Measurements from ENCODE around the gene AKAP8.
A peak's percentile ranks its signal among the peaks of the same experiment; 100 is the strongest.
"Not testable (repeated sequence)": the region's sequence is repeated elsewhere in the genome, so short reads cannot be mapped to it uniquely, and the experiment has no call there.

AKAP8 gene

DNA sequence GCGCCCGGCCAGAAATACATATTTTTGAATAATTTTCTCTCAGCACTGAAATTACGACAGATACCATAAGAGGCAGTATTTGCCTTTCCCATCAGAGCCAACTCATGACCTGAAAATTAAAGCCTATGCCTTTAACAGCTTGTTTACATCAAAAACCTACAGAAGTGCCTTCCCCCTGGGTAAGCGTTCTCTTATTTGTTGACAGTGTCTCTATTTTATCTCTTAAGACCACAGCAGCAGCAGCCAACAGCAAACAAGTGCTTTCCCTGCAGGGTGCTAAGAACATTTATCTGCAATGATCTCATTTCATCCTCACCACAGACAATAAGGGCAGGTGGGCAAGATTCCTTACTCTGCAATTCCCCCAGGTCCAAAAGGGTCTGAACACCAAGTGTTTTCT is 33.2 kb upstream of the AKAP8 start:
- Mint-ChIP-seq H3K4me3 (peak overlapping the region in 2 of 3 experiments; percentile 28 to 30), H3K36me3 (ENCODE audit: low read depth) (peaks cover 33% of the 10 kb centered on the region), H3K4me1 (peaks cover 39% of the 10 kb centered on the region), H3K9me3 (no peaks in the 10 kb centered on the region), H3K27ac (peak overlapping the region; percentile 54 to 77 (median 76)), H3K27me3 (ENCODE audit: low read depth) (no peaks in the 10 kb centered on the region)
- TF ChIP-seq, protein P1, sequence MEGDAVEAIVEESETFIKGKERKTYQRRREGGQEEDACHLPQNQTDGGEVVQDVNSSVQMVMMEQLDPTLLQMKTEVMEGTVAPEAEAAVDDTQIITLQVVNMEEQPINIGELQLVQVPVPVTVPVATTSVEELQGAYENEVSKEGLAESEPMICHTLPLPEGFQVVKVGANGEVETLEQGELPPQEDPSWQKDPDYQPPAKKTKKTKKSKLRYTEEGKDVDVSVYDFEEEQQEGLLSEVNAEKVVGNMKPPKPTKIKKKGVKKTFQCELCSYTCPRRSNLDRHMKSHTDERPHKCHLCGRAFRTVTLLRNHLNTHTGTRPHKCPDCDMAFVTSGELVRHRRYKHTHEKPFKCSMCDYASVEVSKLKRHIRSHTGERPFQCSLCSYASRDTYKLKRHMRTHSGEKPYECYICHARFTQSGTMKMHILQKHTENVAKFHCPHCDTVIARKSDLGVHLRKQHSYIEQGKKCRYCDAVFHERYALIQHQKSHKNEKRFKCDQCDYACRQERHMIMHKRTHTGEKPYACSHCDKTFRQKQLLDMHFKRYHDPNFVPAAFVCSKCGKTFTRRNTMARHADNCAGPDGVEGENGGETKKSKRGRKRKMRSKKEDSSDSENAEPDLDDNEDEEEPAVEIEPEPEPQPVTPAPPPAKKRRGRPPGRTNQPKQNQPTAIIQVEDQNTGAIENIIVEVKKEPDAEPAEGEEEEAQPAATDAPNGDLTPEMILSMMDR (IDR thresholded peaks at IDR 0.05; ENCODE audit: unreplicated experiment in 3 of 3), result no peak

DNA sequence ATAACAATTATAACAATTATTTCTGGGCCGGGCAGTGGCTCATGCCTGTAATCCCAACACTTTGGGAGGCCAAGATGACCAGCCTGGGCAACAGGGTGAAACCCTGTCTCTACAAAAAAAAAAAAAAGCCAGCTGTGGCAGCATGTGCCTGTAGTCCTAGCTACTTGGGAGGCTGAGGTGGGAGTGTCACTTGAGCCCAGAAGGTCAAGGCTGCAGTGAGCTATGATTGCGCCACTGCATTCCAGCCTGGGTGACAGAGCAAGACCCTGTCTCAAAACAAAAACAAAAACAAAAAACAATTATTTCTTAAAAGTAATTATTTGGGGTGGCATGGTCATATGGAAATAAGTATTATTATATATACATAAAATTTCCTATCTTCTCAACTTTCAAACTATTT is 31.8 kb upstream of the AKAP8 start:
- H3K27me3 Mint-ChIP-seq (ENCODE audit: low read depth); H3K9me3 Mint-ChIP-seq: not testable (repeated sequence)

DNA sequence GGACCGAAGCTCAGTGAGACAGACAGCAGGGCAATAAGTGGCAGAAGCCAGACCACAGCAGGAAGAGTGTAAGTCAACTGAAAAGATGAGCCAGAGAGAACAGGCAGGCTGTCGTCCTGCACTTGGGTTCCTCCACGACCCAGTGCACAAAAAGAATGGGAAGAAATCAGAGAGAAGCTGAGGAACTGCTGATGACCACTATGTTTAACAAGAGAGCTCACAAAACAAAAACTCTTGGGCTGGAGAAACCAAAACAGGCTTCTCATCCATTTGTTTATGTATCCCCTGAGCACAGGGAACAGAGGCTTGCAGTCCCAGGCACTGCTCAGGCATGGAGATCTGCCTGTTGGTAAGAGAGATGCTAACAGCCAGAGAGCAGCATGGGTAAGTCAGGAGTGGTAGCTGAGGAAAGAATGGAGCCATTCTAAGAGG is 25.2 kb upstream of the AKAP8 start:
- H3K27ac Mint-ChIP-seq, result peak overlapping the region in 2 of 3 experiments; percentile 47 to 51
- TF ChIP-seq, protein P1 (IDR thresholded peaks at IDR 0.05; ENCODE audit: unreplicated experiment in 3 of 3), result no peak
- no peaks in the 10 kb centered on the region for H3K9me3 Mint-ChIP-seq
- no peaks in the 10 kb centered on the region for H3K27me3 Mint-ChIP-seq (ENCODE audit: low read depth)
- H3K4me3 Mint-ChIP-seq, result no peak overlapping the region
- H3K4me1 Mint-ChIP-seq, result peaks cover 22% of the 10 kb centered on the region
- H3K36me3 Mint-ChIP-seq (ENCODE audit: low read depth), result peaks cover 44% of the 10 kb centered on the region

More for the DNA sequence above, 31.8 kb upstream of the AKAP8 start:
- Mint-ChIP-seq H3K36me3 (ENCODE audit: low read depth) (peaks cover 28% of the 10 kb centered on the region), H3K27ac (peak overlapping the region in 1 of 3 experiments; percentile 60), H3K4me1 (peaks cover 25% of the 10 kb centered on the region)
- H3K4me3 Mint-ChIP-seq, result not testable (repeated sequence)

DNA sequence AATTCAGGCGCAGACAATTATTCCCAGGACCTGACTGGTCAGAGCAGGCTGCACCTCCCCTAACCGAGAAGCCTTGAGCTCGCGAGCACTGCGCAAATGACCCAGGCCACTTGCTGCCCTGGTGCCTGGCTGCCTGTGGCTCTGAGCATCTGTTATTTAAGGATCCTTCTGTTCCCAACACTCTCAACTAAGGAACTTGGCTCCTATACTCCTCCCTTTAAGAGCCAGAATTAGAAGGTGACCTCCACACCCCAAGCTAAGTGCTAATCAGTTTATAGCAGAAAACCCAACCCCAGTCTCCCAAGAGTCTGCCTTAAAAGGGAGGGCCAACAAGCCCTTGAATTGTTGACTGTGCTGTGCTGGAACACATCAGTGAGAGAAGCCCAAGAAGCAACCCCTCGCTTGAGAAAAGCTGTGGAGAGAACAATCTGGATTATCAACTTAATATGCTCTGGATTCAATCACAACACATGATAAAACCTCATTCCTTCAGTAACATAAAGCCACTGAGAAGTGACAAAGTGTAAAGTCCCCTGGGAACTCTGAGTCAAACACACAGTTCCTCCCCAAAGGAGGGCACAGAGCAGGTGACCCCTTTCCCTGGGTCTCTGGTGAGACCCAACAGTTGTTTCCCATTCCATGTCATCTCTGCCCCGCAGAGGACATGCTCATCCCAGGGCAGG is 24.7 kb upstream of the AKAP8 start:
- Mint-ChIP-seq H3K36me3 (ENCODE audit: low read depth) (peaks cover 45% of the 10 kb centered on the region), H3K4me3 (no peak overlapping the region), H3K27ac (peak overlapping the region in 1 of 3 experiments; percentile 51), H3K9me3 (no peaks in the 10 kb centered on the region), H3K4me1 (peaks cover 20% of the 10 kb centered on the region), H3K27me3 (ENCODE audit: low read depth) (no peaks in the 10 kb centered on the region)
- TF ChIP-seq, protein P1 (IDR thresholded peaks at IDR 0.05; ENCODE audit: unreplicated experiment in 3 of 3), result no peak

DNA sequence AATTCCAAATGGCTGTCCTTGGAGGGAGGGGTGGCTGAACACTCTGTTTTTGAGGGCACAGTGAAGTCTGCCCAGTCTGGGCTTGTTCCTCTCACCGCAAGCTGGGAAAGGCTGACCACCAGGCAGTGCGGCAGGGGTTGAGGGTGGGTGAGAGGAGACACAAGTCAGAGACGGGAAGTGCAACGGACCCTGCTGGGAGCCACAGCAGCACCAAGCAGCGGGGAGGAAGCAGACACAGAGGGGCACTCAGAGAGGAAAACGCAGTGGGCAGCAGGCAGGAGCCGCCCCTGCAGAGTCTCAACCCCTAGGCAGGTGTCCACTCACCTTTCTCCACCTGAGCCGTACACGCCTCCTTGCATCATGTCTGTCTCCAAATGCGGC is 23.6 kb upstream of the AKAP8 start:
- Mint-ChIP-seq H3K27me3 (ENCODE audit: low read depth) (no peaks in the 10 kb centered on the region), H3K4me3 (no peak overlapping the region), H3K4me1 (peaks cover 17% of the 10 kb centered on the region), H3K36me3 (ENCODE audit: low read depth) (peaks cover 41% of the 10 kb centered on the region), H3K27ac (no peak overlapping the region), H3K9me3 (no peaks in the 10 kb centered on the region)
- TF ChIP-seq, protein P1 (IDR thresholded peaks at IDR 0.05; ENCODE audit: unreplicated experiment in 3 of 3), result no peak

DNA sequence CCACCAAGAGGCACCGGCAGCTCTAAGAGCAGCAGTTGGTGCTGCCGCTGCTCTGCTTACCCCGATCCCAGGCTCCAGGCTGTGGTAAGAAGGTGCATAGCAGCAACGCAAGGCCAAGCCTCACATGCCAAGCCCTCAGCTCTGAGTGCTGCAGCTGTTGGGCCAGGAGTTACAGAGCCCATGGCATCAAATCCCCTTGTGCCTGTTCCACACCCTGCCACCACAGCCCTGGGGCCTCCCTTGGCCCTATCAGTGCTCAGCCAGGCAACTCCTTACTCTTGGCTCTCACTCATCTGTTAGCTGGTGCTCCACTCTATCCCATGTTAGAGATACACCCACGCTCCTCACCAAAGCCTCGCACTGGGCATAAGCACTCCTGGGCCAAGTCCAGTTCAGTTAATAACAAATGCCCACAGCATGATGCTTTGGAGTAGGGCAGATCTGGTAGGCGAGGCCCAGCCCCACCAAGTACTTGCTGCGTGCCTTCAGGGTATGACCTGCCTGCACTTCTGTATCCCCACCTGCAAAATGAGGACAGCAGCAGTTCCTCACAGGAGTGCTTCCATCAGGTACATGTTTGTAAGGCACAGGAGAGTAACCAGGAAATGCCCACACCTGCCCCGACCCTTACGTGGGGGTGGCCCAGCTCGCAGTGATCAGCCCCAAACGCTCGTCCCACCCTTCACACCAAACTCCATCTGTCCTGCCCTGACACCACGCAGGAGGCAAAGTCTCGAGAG is 23.0 kb upstream of the AKAP8 start:
- H3K36me3 Mint-ChIP-seq (ENCODE audit: low read depth), result peaks cover 41% of the 10 kb centered on the region
- H3K27me3 Mint-ChIP-seq (ENCODE audit: low read depth), result no peaks in the 10 kb centered on the region
- no peak overlapping the region for H3K27ac Mint-ChIP-seq
- peaks cover 17% of the 10 kb centered on the region for H3K4me1 Mint-ChIP-seq
- TF ChIP-seq, protein P1 (IDR thresholded peaks at IDR 0.05; ENCODE audit: unreplicated experiment in 3 of 3), result no peak
- H3K4me3 Mint-ChIP-seq, result no peak overlapping the region
- no peaks in the 10 kb centered on the region for H3K9me3 Mint-ChIP-seq
